Measurements from ENCODE around the gene ECHDC3. TPM values are rescaled to one million over a fixed set of nuclear protein-coding genes. Genes with fewer than 3 reads are reported as not detected.

ECHDC3 gene
- total and polyA plus RNA-seq, 2 of the 8 experiments (the other 6 are each of a cell fraction or from before 2014, with no cell fraction given) = 15.6 to 19.9 TPM

GRCh38 chr10:11789956-11790355 lies 47.8 kb downstream of the ECHDC3 start:
- no peaks in the 10 kb centered on the region for H3K79me1 ChIP-seq (ENCODE audit: low read depth, low read length)
- H2BK20ac ChIP-seq (ENCODE audit: low read length) = no peak overlapping the region
- no peaks in the 10 kb centered on the region for H3K27me3 ChIP-seq (replicated peaks in 1 of 4; ENCODE audit: control insufficient read depth in 3 of 4, extremely low read depth in 1 of 4, insufficient read depth in 3 of 4, low read length in 3 of 4)
- H3K9me3 ChIP-seq (ENCODE audit: insufficient read depth in 2 of 2, low read depth in 1 of 2, low read length in 1 of 2) = peaks cover 0 to 6% of the 10 kb centered on the region in 2 experiments; a peak in 1 of 4 replicates
- ChIA-PET POLR2A (ENCODE audit: partially characterized antibody) (no interaction called here), CTCF (ENCODE audit: partially characterized antibody) (interaction anchor here (1.0 to 2.5 kb wide), 10 partner anchors 8 to 200 kb away, joined by 3 to 12 read pairs (median 4); no protein-coding TSS in a partner anchor)
- no peak overlapping the region for H2BK15ac ChIP-seq (ENCODE audit: low read length)
- H4K8ac ChIP-seq (ENCODE audit: extremely low read depth, insufficient read depth, low read length) = no peak overlapping the region
- no peaks in the 10 kb centered on the region for H3K4me1 ChIP-seq (replicated peaks in 1 of 4; ENCODE audit: control insufficient read depth in 3 of 4, insufficient read depth in 4 of 4, low read length in 3 of 4)
- H2AFZ ChIP-seq (ENCODE audit: low read length) = no peak overlapping the region
- no peak overlapping the region for H2BK120ac ChIP-seq (replicated peaks; ENCODE audit: low read depth, low read length)
- no peak overlapping the region for H3K23ac ChIP-seq (ENCODE audit: insufficient read length)
- no peaks in the 10 kb centered on the region for H4K20me1 ChIP-seq (replicated peaks in 1 of 2; ENCODE audit: control insufficient read depth in 1 of 2, insufficient read depth in 2 of 2, low read length in 2 of 2)
- H4K5ac ChIP-seq (ENCODE audit: insufficient read length, low read depth, low read length) = no peak overlapping the region
- H3K4me2 ChIP-seq (ENCODE audit: insufficient read depth in 1 of 2, low read depth in 2 of 2, low read length in 2 of 2) = no peak overlapping the region
- H3K36me3 ChIP-seq (ENCODE audit: control insufficient read depth in 2 of 4, insufficient read depth in 4 of 4, low read length in 3 of 4) = no peaks in the 10 kb centered on the region
- H3K9ac ChIP-seq (replicated peaks in 1 of 4; ENCODE audit: extremely low read depth in 1 of 4, low read depth in 3 of 4, low read length in 3 of 4) = no peak overlapping the region
- DNase-seq (ENCODE audit: low read depth in 1 of 2, low spot score in 2 of 2) = no peak
- no peak overlapping the region for H3K56ac ChIP-seq (replicated peaks; ENCODE audit: insufficient read length, low read depth, low read length)
- H2AK5ac ChIP-seq (ENCODE audit: low read depth, low read length) = no peak overlapping the region
- H3K27ac ChIP-seq (ENCODE audit: low read depth, low read length) = no peak overlapping the region
- no peak overlapping the region for H2BK12ac ChIP-seq (ENCODE audit: low read depth, low read length)
- no peak overlapping the region for H4K91ac ChIP-seq (replicated peaks; ENCODE audit: insufficient read length, low read length)
- H2BK5ac ChIP-seq (ENCODE audit: low read depth, low read length) = no peak overlapping the region
- no peak overlapping the region for H3K18ac ChIP-seq (ENCODE audit: extremely low read depth, low read length)
- H3K14ac ChIP-seq (ENCODE audit: insufficient read length) = no peak overlapping the region
- no peaks in the 10 kb centered on the region for H3K23me2 ChIP-seq (ENCODE audit: low read depth, low read length)
- no peak for FAIRE-seq
- TF ChIP-seq CBX8 (IDR thresholded peaks at IDR 0.05; ENCODE audit: borderline replicate concordance, low read depth, low read length) (no peak), FOSL1 (IDR thresholded peaks at IDR 0.05; ENCODE audit: insufficient read depth, low read depth, low read length) (no peak), PHF8 (conservative IDR thresholded peaks at IDR 0.05; ENCODE audit: low read depth, low read length) (no peak), CREB1 (IDR thresholded peaks at IDR 0.05) (no peak), RNF2 (IDR thresholded peaks at IDR 0.05; ENCODE audit: borderline replicate concordance, low read depth, low read length, missing control alignments, poor library complexity, severe bottlenecking) (no peak), POLR2A (IDR thresholded peaks at IDR 0.05; ENCODE audit: control extremely low read depth in 1 of 2, low read depth in 2 of 2, low read length in 2 of 2) (no peak), SP2 (IDR thresholded peaks at IDR 0.05; ENCODE audit: low read length) (no peak), SIX5 (IDR thresholded peaks at IDR 0.05; ENCODE audit: low read depth, low read length) (no peak), JUN (IDR thresholded peaks at IDR 0.05; ENCODE audit: low read depth, low read length) (no peak)
- 86% methylated on average over 7 of the region's 8 CpGs; no CpG with 5 or more reads in 1 of the 2 experiments for WGBS, 2 experiments (ENCODE audit: extremely low coverage in 1 of 2, insufficient coverage in 1 of 2, insufficient read length in 1 of 2, insufficient replicate concordance in 2 of 2, low coverage in 1 of 2, low lambda C conversion rate in 2 of 2, missing lambda C conversion rate in 1 of 2)
- no peak overlapping the region for H3K4me3 ChIP-seq (ENCODE audit: extremely low read depth in 1 of 4, insufficient read depth in 2 of 4, low read depth in 3 of 4, low read length in 4 of 4)
- no peak overlapping the region for H3K4ac ChIP-seq (replicated peaks; ENCODE audit: insufficient read length, low read depth, low read length)
- no peaks in the 10 kb centered on the region for H3K79me2 ChIP-seq (ENCODE audit: control insufficient read depth in 1 of 2, insufficient read depth in 2 of 2, low read length in 2 of 2)

All from H1 (cell line).